ENCODE data around the gene C6orf15.

Gene C6orf15

DNA sequence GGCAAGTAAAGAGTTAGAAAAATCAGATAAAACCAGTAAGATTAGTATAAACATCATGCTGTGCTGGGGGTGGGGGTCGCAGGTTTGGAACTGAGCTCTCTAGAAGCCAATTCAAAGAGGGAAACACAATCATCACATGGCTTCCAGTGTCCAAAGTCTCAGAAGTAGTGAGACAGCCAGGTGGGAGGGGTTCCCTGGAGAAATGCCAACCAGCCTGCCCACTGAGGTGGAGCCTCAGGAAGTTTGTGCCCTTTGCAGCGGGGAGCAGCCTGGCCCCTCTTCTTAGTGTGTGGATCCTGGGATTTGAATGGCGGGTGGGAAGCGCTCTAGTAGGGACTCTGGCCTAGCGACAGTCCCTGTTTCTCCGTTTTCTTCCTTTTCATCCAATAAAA, 21.4 kb downstream of the C6orf15 start:
- H3K27ac ChIP-seq (ENCODE audit: low read depth, low read length): no peak overlapping the region
- H3K9me3 ChIP-seq (ENCODE audit: control insufficient read depth, insufficient read depth, low read length): no peaks in the 10 kb centered on the region
- no peaks in the 10 kb centered on the region for H4K20me1 ChIP-seq (ENCODE audit: control insufficient read depth, insufficient read depth, low read depth, low read length)
- H3K4me1 ChIP-seq (ENCODE audit: control insufficient read depth, low read length): no peaks in the 10 kb centered on the region
- H3K36me3 ChIP-seq (ENCODE audit: control insufficient read depth, low read length): no peaks in the 10 kb centered on the region
- no peaks in the 10 kb centered on the region for H3K9me2 ChIP-seq (replicated peaks; ENCODE audit: control insufficient read depth, low read length)
- no peaks in the 10 kb centered on the region for H3F3A ChIP-seq (ENCODE audit: control insufficient read depth, insufficient read depth)
- no peak overlapping the region for H3K4me2 ChIP-seq (ENCODE audit: low read length)
- TF ChIP-seq CTCF (IDR thresholded peaks at IDR 0.05; ENCODE audit: low read depth, low read length, poor library complexity, severe bottlenecking) (no peak), EZH2phosphoT487 (IDR thresholded peaks at IDR 0.05; ENCODE audit: borderline replicate concordance, low read length) (no peak)
- no peak overlapping the region for H3K4me3 ChIP-seq (ENCODE audit: low read length)
- H3K27me3 ChIP-seq (ENCODE audit: control insufficient read depth, low read length): peaks cover 16% of the 10 kb centered on the region
- H3K79me2 ChIP-seq (ENCODE audit: control insufficient read depth, low read length): no peaks in the 10 kb centered on the region

- H3K4me3 ChIP-seq (ENCODE audit: low read length): no peak overlapping the region
- H3K27me3 ChIP-seq (ENCODE audit: control insufficient read depth, low read length): peaks cover 18% of the 10 kb centered on the region
- H3F3A ChIP-seq (ENCODE audit: control insufficient read depth, insufficient read depth): no peaks in the 10 kb centered on the region
- no peaks in the 10 kb centered on the region for H3K9me2 ChIP-seq (replicated peaks; ENCODE audit: control insufficient read depth, low read length)
- no peaks in the 10 kb centered on the region for H3K79me2 ChIP-seq (ENCODE audit: control insufficient read depth, low read length)
- no peaks in the 10 kb centered on the region for H3K9me3 ChIP-seq (ENCODE audit: control insufficient read depth, insufficient read depth, low read length)
- H3K36me3 ChIP-seq (ENCODE audit: control insufficient read depth, low read length): no peaks in the 10 kb centered on the region
- TF ChIP-seq CTCF (IDR thresholded peaks at IDR 0.05; ENCODE audit: low read depth, low read length, poor library complexity, severe bottlenecking): no peak
- no peak overlapping the region for H3K4me2 ChIP-seq (ENCODE audit: low read length)
- no peak overlapping the region for H3K27ac ChIP-seq (ENCODE audit: low read depth, low read length)
- no peaks in the 10 kb centered on the region for H3K4me1 ChIP-seq (ENCODE audit: control insufficient read depth, low read length)
- H4K20me1 ChIP-seq (ENCODE audit: control insufficient read depth, insufficient read depth, low read depth, low read length): no peaks in the 10 kb centered on the region
Observed at GRCh38 chr6:31090275-31090972, 22.0 kb downstream of the C6orf15 start.

DNA sequence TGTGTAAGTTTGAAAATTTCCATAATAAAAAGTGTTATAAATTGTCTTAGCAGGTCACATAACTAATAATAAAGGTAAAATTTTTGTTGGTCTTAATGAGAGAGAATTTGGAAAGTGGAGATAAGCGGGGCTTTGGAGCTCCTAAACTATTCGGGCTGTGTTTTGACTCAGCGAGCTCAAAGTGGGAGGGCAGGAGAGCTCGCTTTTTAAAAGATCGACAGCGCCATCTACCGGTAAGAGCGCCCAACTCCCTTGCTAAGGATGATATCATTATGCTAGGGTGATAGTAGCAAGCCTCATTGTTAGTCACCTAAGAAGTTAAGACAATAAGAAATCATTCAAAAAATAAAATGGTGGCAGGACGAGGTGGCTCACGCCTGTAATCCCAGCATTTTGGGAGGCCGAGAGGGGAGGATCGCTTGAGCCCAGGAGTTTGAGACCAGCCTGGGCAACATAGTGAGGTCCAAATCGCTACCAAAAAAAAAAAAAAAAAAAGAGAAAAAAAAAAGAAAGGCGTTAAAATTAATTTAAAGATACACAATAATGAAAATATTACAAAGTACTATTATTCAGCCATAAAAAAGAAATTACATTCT, 24.8 kb downstream of the C6orf15 start:
- no peak overlapping the region for H3K4me3 ChIP-seq (ENCODE audit: low read length)
- no peaks in the 10 kb centered on the region for H4K20me1 ChIP-seq (ENCODE audit: control insufficient read depth, insufficient read depth, low read depth, low read length)
- H3K4me1 ChIP-seq (ENCODE audit: control insufficient read depth, low read length): peaks cover 5% of the 10 kb centered on the region; the same call in 1 of the 2 replicates
- no peaks in the 10 kb centered on the region for H3K9me3 ChIP-seq (ENCODE audit: control insufficient read depth, insufficient read depth, low read length)
- no peak overlapping the region for H3K4me2 ChIP-seq (ENCODE audit: low read length)
- H3K27ac ChIP-seq (ENCODE audit: low read depth, low read length): no peak overlapping the region
- H3K79me2 ChIP-seq (ENCODE audit: control insufficient read depth, low read length): no peaks in the 10 kb centered on the region
- peaks cover 23% of the 10 kb centered on the region for H3K27me3 ChIP-seq (ENCODE audit: control insufficient read depth, low read length)
- H3K9me2 ChIP-seq (replicated peaks; ENCODE audit: control insufficient read depth, low read length): no peaks in the 10 kb centered on the region
- H3F3A ChIP-seq (ENCODE audit: control insufficient read depth, insufficient read depth): no peaks in the 10 kb centered on the region
- H3K36me3 ChIP-seq (ENCODE audit: control insufficient read depth, low read length): no peaks in the 10 kb centered on the region
- no peak for TF ChIP-seq EZH2phosphoT487 (IDR thresholded peaks at IDR 0.05; ENCODE audit: borderline replicate concordance, low read length)
- peak; percentile 67 for TF ChIP-seq CTCF (IDR thresholded peaks at IDR 0.05; ENCODE audit: low read depth, low read length, poor library complexity, severe bottlenecking)
